ENCODE data around the gene SKOR1. TPM values are rescaled to one million over a fixed set of nuclear protein-coding genes. Genes with fewer than 3 reads are reported as not detected.

The SKOR1 gene
- polyA plus RNA-seq (ENCODE audit: insufficient read length in 3 of 3): under 1 TPM; 0.37 to 0.73 (median 0.42) TPM
- long read RNA-seq, donor 1: 0 reads
- long read RNA-seq, donor 2: 0 reads
- long read RNA-seq, donor 3: 0 reads
- long read RNA-seq, donor 4: 0 reads
- long read RNA-seq, donor 5: 0 reads
- long read RNA-seq, donor 6: 0 reads
- long read RNA-seq, donor 7: 0 reads
- long read RNA-seq, donor 8: 0 reads
- long read RNA-seq, donor 9: 0 reads
- long read RNA-seq, donor 10: 0 reads
- long read RNA-seq, donor 11: 0 reads
- long read RNA-seq, donor 12: 0 reads
- long read RNA-seq, donor 13: 0 reads
- long read RNA-seq, donor 14: 0 reads
- long read RNA-seq, donor 15: 0 reads
- long read RNA-seq, donor 16: 0 reads

- DNase-seq (ENCODE audit: extremely low read depth in 1 of 11, low read depth in 9 of 11, low spot score in 4 of 11): no peak
Observed at GRCh38 chr15:67824976-67825880, at the start of gene SKOR1. SKOR1 (plus strand) TSS chr15:67825509; CDS start chr15:67825603, 94 bp downstream.

- DNase-seq (ENCODE audit: extremely low read depth in 1 of 11, low read depth in 9 of 11, low spot score in 4 of 11): no peak
Observed at GRCh38 chr15:67775998-67776397, 49.3 kb upstream of the SKOR1 start.

GRCh38 chr15:67776600-67776999, 48.7 kb upstream of the SKOR1 start:
- DNase-seq (ENCODE audit: extremely low read depth in 1 of 11, low read depth in 9 of 11, low spot score in 4 of 11): no peak

- no peak for DNase-seq (ENCODE audit: extremely low read depth in 1 of 11, low read depth in 9 of 11, low spot score in 4 of 11)
Observed at GRCh38 chr15:67777071-67777470, 48.2 kb upstream of the SKOR1 start.

- no peak for DNase-seq (ENCODE audit: extremely low read depth in 1 of 11, low read depth in 9 of 11, low spot score in 4 of 11)
Observed at GRCh38 chr15:67777773-67778172, 47.5 kb upstream of the SKOR1 start.

GRCh38 chr15:67778968-67779548, 46.3 kb upstream of the SKOR1 start:
- DNase-seq (ENCODE audit: extremely low read depth in 1 of 11, low read depth in 9 of 11, low spot score in 4 of 11): no peak

GRCh38 chr15:67779549-67780111, 45.7 kb upstream of the SKOR1 start:
- no peak for DNase-seq (ENCODE audit: extremely low read depth in 1 of 11, low read depth in 9 of 11, low spot score in 4 of 11)

GRCh38 chr15:67781061-67781460, 44.2 kb upstream of the SKOR1 start:
- DNase-seq (ENCODE audit: extremely low read depth in 1 of 11, low read depth in 9 of 11, low spot score in 4 of 11): no peak

GRCh38 chr15:67781907-67782690, 43.2 kb upstream of the SKOR1 start:
- DNase-seq (ENCODE audit: extremely low read depth in 1 of 11, low read depth in 9 of 11, low spot score in 4 of 11): no peak

GRCh38 chr15:67782691-67782991, 42.7 kb upstream of the SKOR1 start:
- DNase-seq (ENCODE audit: extremely low read depth in 1 of 11, low read depth in 9 of 11, low spot score in 4 of 11): no peak

- no peak for DNase-seq (ENCODE audit: extremely low read depth in 1 of 11, low read depth in 9 of 11, low spot score in 4 of 11)
Observed at GRCh38 chr15:67783303-67783702, 42.0 kb upstream of the SKOR1 start.

GRCh38 chr15:67784090-67784781, 41.1 kb upstream of the SKOR1 start:
- no peak for DNase-seq (ENCODE audit: extremely low read depth in 1 of 11, low read depth in 9 of 11, low spot score in 4 of 11)

GRCh38 chr15:67784856-67785430, 40.4 kb upstream of the SKOR1 start:
- DNase-seq (ENCODE audit: extremely low read depth in 1 of 11, low read depth in 9 of 11, low spot score in 4 of 11): no peak

- no peak for DNase-seq (ENCODE audit: extremely low read depth in 1 of 11, low read depth in 9 of 11, low spot score in 4 of 11)
Observed at GRCh38 chr15:67785431-67785830, 39.9 kb upstream of the SKOR1 start.

GRCh38 chr15:67786646-67787045, 38.7 kb upstream of the SKOR1 start:
- no peak for DNase-seq (ENCODE audit: extremely low read depth in 1 of 11, low read depth in 9 of 11, low spot score in 4 of 11)

GRCh38 chr15:67788986-67789385, 36.3 kb upstream of the SKOR1 start:
- no peak for DNase-seq (ENCODE audit: extremely low read depth in 1 of 11, low read depth in 9 of 11, low spot score in 4 of 11)

- no peak for DNase-seq (ENCODE audit: extremely low read depth in 1 of 11, low read depth in 9 of 11, low spot score in 4 of 11)
Observed at GRCh38 chr15:67790610-67791319, 34.5 kb upstream of the SKOR1 start.
